GM18508 (cell line): ENCODE measurements around the gene SCAMP3.
A peak's percentile ranks its signal among the peaks of the same experiment; 100 is the strongest.
"Not testable (repeated sequence)": the region's sequence is repeated elsewhere in the genome, so short reads cannot be mapped to it uniquely, and the experiment has no call there.

Experiments used
- ATAC-seq: cut with Tn5 transposase; IDR thresholded peaks from one replicate; pipeline ENCODE4 v1.9.1; 2021; ENCODE audit warnings: moderate number of reproducible peaks; ENCODE audit not compliant: insufficient read depth, unreplicated experiment

Gene SCAMP3

GRCh38 chr1:155233502-155233901, 28.7 kb downstream of the SCAMP3 start:
- not testable (repeated sequence) for ATAC-seq

- not testable (repeated sequence) for ATAC-seq
These were observed 29.9 kb downstream of the SCAMP3 start for GRCh38 chr1:155232001-155232978.

- ATAC-seq, result not testable (repeated sequence)
These were observed 30.9 kb downstream of the SCAMP3 start for GRCh38 chr1:155231302-155231701.

- no peak for ATAC-seq
These were observed 34.1 kb downstream of the SCAMP3 start for GRCh38 chr1:155228096-155228427.

- ATAC-seq, result peak; percentile 73
These were observed 34.7 kb downstream of the SCAMP3 start for GRCh38 chr1:155227261-155228095.

GRCh38 chr1:155226910-155227260, 35.3 kb downstream of the SCAMP3 start:
- no peak for ATAC-seq

- ATAC-seq, result no peak
These were observed 35.8 kb downstream of the SCAMP3 start for GRCh38 chr1:155226188-155226909.

GRCh38 chr1:155225404-155225759, 36.8 kb downstream of the SCAMP3 start:
- not testable (repeated sequence) for ATAC-seq

GRCh38 chr1:155223047-155223446, 39.1 kb downstream of the SCAMP3 start:
- ATAC-seq, result no peak

GRCh38 chr1:155220211-155220965, 41.8 kb downstream of the SCAMP3 start:
- not testable (repeated sequence) for ATAC-seq

- no peak for ATAC-seq
These were observed 42.5 kb downstream of the SCAMP3 start for GRCh38 chr1:155219592-155220031.

GRCh38 chr1:155218854-155219591, 43.1 kb downstream of the SCAMP3 start:
- no peak for ATAC-seq

GRCh38 chr1:155214702-155215101, 47.5 kb downstream of the SCAMP3 start:
- not testable (repeated sequence) for ATAC-seq

GRCh38 chr1:155212051-155212440, 50.1 kb downstream of the SCAMP3 start:
- not testable (repeated sequence) for ATAC-seq

GRCh38 chr1:155211381-155212050, 50.6 kb downstream of the SCAMP3 start:
- ATAC-seq, result not testable (repeated sequence)

- no peak for ATAC-seq
These were observed 51.7 kb downstream of the SCAMP3 start for GRCh38 chr1:155210314-155211104.

- no peak for ATAC-seq
These were observed 52.8 kb downstream of the SCAMP3 start for GRCh38 chr1:155209312-155209721.
